ENCODE data around the gene CD86. TPM values are rescaled to one million over a fixed set of nuclear protein-coding genes. Genes with fewer than 3 reads are reported as not detected.

Gene CD86
- total RNA-seq, 2 experiments from 2014 or later, result 0.69 to 1.4 TPM

- CTCF ChIA-PET, result no interaction called here
- ATAC-seq (ENCODE audit: poor library complexity), result no peak
- no peak for DNase-seq
- H3K27me3 Mint-ChIP-seq, result no peaks in the 10 kb centered on the region
- H3K4me3 ChIP-seq (ENCODE audit: low read length), result no peak overlapping the region
- POLR2A ChIA-PET, result no interaction called here
- H3K36me3 Mint-ChIP-seq (ENCODE audit: low read depth), result no peaks in the 10 kb centered on the region
- H3K27me3 ChIP-seq (ENCODE audit: control insufficient read depth in 1 of 2, insufficient read depth in 2 of 2, low read length in 2 of 2), result no peaks in the 10 kb centered on the region
- no peaks in the 10 kb centered on the region for H3K9me3 ChIP-seq (ENCODE audit: control insufficient read depth in 1 of 2, insufficient read depth in 1 of 2, low read length in 2 of 2)
- H3K9me3 Mint-ChIP-seq, result no peaks in the 10 kb centered on the region
- TF ChIP-seq, protein P1, sequence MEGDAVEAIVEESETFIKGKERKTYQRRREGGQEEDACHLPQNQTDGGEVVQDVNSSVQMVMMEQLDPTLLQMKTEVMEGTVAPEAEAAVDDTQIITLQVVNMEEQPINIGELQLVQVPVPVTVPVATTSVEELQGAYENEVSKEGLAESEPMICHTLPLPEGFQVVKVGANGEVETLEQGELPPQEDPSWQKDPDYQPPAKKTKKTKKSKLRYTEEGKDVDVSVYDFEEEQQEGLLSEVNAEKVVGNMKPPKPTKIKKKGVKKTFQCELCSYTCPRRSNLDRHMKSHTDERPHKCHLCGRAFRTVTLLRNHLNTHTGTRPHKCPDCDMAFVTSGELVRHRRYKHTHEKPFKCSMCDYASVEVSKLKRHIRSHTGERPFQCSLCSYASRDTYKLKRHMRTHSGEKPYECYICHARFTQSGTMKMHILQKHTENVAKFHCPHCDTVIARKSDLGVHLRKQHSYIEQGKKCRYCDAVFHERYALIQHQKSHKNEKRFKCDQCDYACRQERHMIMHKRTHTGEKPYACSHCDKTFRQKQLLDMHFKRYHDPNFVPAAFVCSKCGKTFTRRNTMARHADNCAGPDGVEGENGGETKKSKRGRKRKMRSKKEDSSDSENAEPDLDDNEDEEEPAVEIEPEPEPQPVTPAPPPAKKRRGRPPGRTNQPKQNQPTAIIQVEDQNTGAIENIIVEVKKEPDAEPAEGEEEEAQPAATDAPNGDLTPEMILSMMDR (IDR thresholded peaks at IDR 0.05), result no peak
- intact Hi-C loops (cut with DNase I, micrococcal nuclease), result loop anchor here in 1 of 2 experiments (5.0 kb wide), 1 partner anchor 550 kb away; the partner anchor contains the start of gene POLQ
- H3K4me1 Mint-ChIP-seq (ENCODE audit: low read depth), result peaks cover 12% of the 10 kb centered on the region
- H3K4me3 Mint-ChIP-seq, result no peak overlapping the region
- peaks cover 8% of the 10 kb centered on the region for H3K4me1 ChIP-seq (ENCODE audit: insufficient read depth, low read length)
- no peak overlapping the region for H3K27ac Mint-ChIP-seq
- no peak overlapping the region for H3K27ac ChIP-seq (ENCODE audit: low read depth in 1 of 2, low read length in 2 of 2)
- H3K36me3 ChIP-seq (ENCODE audit: insufficient read depth, low read length), result no peaks in the 10 kb centered on the region
These were observed 42.0 kb downstream of the CD86 start for GRCh38 chr3:122097141-122097540.

DNA sequence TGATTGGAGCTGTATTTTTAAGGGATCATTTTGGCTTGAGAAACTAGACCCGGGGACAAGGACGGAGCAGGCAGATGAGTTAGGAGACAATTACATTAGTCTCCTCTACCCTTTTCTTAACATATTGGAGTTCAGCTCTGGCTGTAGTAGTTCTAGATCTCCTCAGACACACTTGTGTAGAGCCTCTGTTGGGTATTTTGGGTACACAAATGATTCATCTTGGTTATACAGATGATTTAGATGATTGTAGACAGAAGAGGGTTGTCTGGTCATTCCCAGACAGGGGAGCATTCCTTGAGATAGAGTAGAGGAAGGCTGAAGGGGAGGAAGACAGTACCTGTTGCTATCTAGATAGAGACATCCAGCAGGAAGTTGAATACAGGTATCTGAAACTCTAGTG is 43.4 kb downstream of the CD86 start:
- Mint-ChIP-seq H3K4me1 (ENCODE audit: low read depth) (peaks cover 16% of the 10 kb centered on the region), H3K27me3 (no peaks in the 10 kb centered on the region), H3K36me3 (ENCODE audit: low read depth) (no peaks in the 10 kb centered on the region), H3K9me3 (no peaks in the 10 kb centered on the region), H3K27ac (no peak overlapping the region), H3K4me3 (no peak overlapping the region)
- ATAC-seq (ENCODE audit: poor library complexity), result no peak
- Histone ChIP-seq H3K27ac (ENCODE audit: low read depth in 1 of 2, low read length in 2 of 2) (no peak overlapping the region), H3K27me3 (ENCODE audit: control insufficient read depth in 1 of 2, insufficient read depth in 2 of 2, low read length in 2 of 2) (no peaks in the 10 kb centered on the region), H3K4me1 (ENCODE audit: insufficient read depth, low read length) (peaks cover 4% of the 10 kb centered on the region), H3K4me3 (ENCODE audit: low read length) (no peak overlapping the region), H3K36me3 (ENCODE audit: insufficient read depth, low read length) (no peaks in the 10 kb centered on the region), H3K9me3 (ENCODE audit: control insufficient read depth in 1 of 2, insufficient read depth in 1 of 2, low read length in 2 of 2) (no peaks in the 10 kb centered on the region)
- no peak for DNase-seq
- ChIA-PET CTCF (no interaction called here), POLR2A (no interaction called here)
- intact Hi-C loops (cut with DNase I, micrococcal nuclease), result loop anchor here in 1 of 2 experiments (5.0 kb wide), 1 partner anchor 551 kb away; the partner anchor contains the start of gene POLQ
- TF ChIP-seq, protein P1 (IDR thresholded peaks at IDR 0.05), result no peak

GRCh38 chr3:122099255-122099654 is 44.1 kb downstream of the CD86 start:
- H3K27me3 ChIP-seq (ENCODE audit: control insufficient read depth in 1 of 2, insufficient read depth in 2 of 2, low read length in 2 of 2), result no peaks in the 10 kb centered on the region
- Mint-ChIP-seq H3K9me3 (no peaks in the 10 kb centered on the region), H3K4me3 (no peak overlapping the region), H3K4me1 (ENCODE audit: low read depth) (peaks cover 16% of the 10 kb centered on the region), H3K36me3 (ENCODE audit: low read depth) (no peaks in the 10 kb centered on the region), H3K27ac (no peak overlapping the region), H3K27me3 (no peaks in the 10 kb centered on the region)
- H3K27ac ChIP-seq (ENCODE audit: low read depth in 1 of 2, low read length in 2 of 2), result no peak overlapping the region
- H3K4me1 ChIP-seq (ENCODE audit: insufficient read depth, low read length), result peaks cover 4% of the 10 kb centered on the region
- ChIA-PET POLR2A (no interaction called here), CTCF (no interaction called here)
- no peak overlapping the region for H3K4me3 ChIP-seq (ENCODE audit: low read length)
- no peaks in the 10 kb centered on the region for H3K9me3 ChIP-seq (ENCODE audit: control insufficient read depth in 1 of 2, insufficient read depth in 1 of 2, low read length in 2 of 2)
- DNase-seq, result no peak
- no peak for ATAC-seq (ENCODE audit: poor library complexity)
- no peaks in the 10 kb centered on the region for H3K36me3 ChIP-seq (ENCODE audit: insufficient read depth, low read length)
- TF ChIP-seq, protein P1 (IDR thresholded peaks at IDR 0.05), result no peak
- intact Hi-C loops (cut with DNase I, micrococcal nuclease), result loop anchor here in 1 of 2 experiments (5.0 kb wide), 1 partner anchor 552 kb away; the partner anchor contains the start of gene POLQ

Data from CD4-positive, alpha-beta T cell (primary cell).